HEK293 (cell line): ENCODE measurements around the gene NIPBL.
"Not testable (repeated sequence)": the region's sequence is repeated elsewhere in the genome, so short reads cannot be mapped to it uniquely, and the experiment has no call there.

Experiments
- CTCF ChIA-PET: fragments of 350-600 bp; formaldehyde crosslinking; extraction: SDS; loops from one replicate; lab custom pipeline; 2021; ENCODE audit warnings: antibody characterized with exemption; lab: Yijun Ruan, JAX
- POLR2A ChIA-PET: fragments of 300-600 bp; formaldehyde crosslinking; extraction: SDS; loops from one replicate; lab custom pipeline; 2020; ENCODE audit warnings: antibody characterized with exemption, inconsistent platforms; lab: Yijun Ruan, JAX
- H3K27ac ChIP-seq: fragments of 200-500 bp; sonication (Bioruptor generic); 2 replicates; pipeline ENCODE4 v1.5.1; 2014; ENCODE audit warnings: low read depth, low read length, control low read depth, inconsistent platforms; ENCODE audit errors: extremely low read depth
- H3K36me3 ChIP-seq, 2 experiments: fragments of 200-500 bp in 1 of 2; sonication (Bioruptor generic) in 1 of 2; 1 replicate in 1 of 2; 2 replicates in 1 of 2; pipeline ENCODE4 v1.5.1; 2014 to 2017; ENCODE audit warnings: inconsistent platforms in 2 of 2, low read length in 2 of 2; ENCODE audit not compliant: control insufficient read depth in 2 of 2, insufficient read depth in 1 of 2
- H3K4me1 ChIP-seq: fragments of 200-500 bp; sonication (Bioruptor generic); 2 replicates; pipeline ENCODE4 v1.5.1; 2014; ENCODE audit warnings: mild to moderate bottlenecking, low read length, inconsistent platforms; ENCODE audit not compliant: control insufficient read depth, insufficient read depth
- H3K4me3 ChIP-seq: 2 replicates; pipeline ENCODE4 v1.5.1; 2011; ENCODE audit warnings: low read depth, mild to moderate bottlenecking, control low read depth, low read length, moderate library complexity
- H3K9me3 ChIP-seq: fragments of 200-500 bp; sonication (Bioruptor generic); 2 replicates; pipeline ENCODE4 v1.5.1; 2014; ENCODE audit warnings: low read depth, low read length, inconsistent platforms; ENCODE audit not compliant: control insufficient read depth, insufficient read depth
- ATF2 ChIP-seq: fragments of 450-650 bp; formaldehyde crosslinking; IDR thresholded peaks from 2 replicates; pipeline ENCODE4 v1.5.1; 2016; ENCODE audit warnings: missing biosample characterization, missing genetic modification characterization, low read depth
- FEZF1 ChIP-seq: fragments of 450-650 bp; formaldehyde crosslinking; IDR thresholded peaks from 2 replicates; pipeline ENCODE4 v1.5.1; 2016; ENCODE audit warnings: missing biosample characterization, missing genetic modification characterization
- GFI1B ChIP-seq: fragments of 450-650 bp; formaldehyde crosslinking; IDR thresholded peaks from 2 replicates; pipeline ENCODE4 v1.5.1; 2016; ENCODE audit warnings: missing biosample characterization, missing genetic modification characterization
- KLF10 ChIP-seq: fragments of 450-650 bp; IDR thresholded peaks from 2 replicates; pipeline ENCODE4 v1.5.1; 2018; ENCODE audit warnings: missing biosample characterization, mild to moderate bottlenecking, missing genetic modification characterization
- OSR2 ChIP-seq: fragments of 450-650 bp; formaldehyde crosslinking; IDR thresholded peaks from 2 replicates; pipeline ENCODE4 v1.5.1; 2016; ENCODE audit warnings: missing biosample characterization, missing genetic modification characterization
- WT1 ChIP-seq: fragments of 450-650 bp; formaldehyde crosslinking; IDR thresholded peaks from 2 replicates; pipeline ENCODE4 v1.5.1; 2016; ENCODE audit warnings: missing biosample characterization, missing genetic modification characterization
- YY1 ChIP-seq: fragments of 450-650 bp; formaldehyde crosslinking; IDR thresholded peaks from 2 replicates; pipeline ENCODE4 v1.5.1; 2018; ENCODE audit warnings: missing biosample characterization, missing genetic modification characterization
- ZBTB17 ChIP-seq: fragments of 450-650 bp; formaldehyde crosslinking; IDR thresholded peaks from 2 replicates; pipeline ENCODE4 v1.5.1; 2016; ENCODE audit warnings: missing biosample characterization, missing genetic modification characterization
- ZFP69B ChIP-seq: fragments of 450-650 bp; formaldehyde crosslinking; IDR thresholded peaks from 2 replicates; pipeline ENCODE4 v1.5.1; 2016; ENCODE audit warnings: missing biosample characterization, missing genetic modification characterization
- ZNF146 ChIP-seq: fragments of 450-650 bp; formaldehyde crosslinking; IDR thresholded peaks from 2 replicates; pipeline ENCODE4 v1.5.1; 2016; ENCODE audit warnings: missing biosample characterization, missing genetic modification characterization
- ZNF169 ChIP-seq: fragments of 450-650 bp; formaldehyde crosslinking; IDR thresholded peaks from 2 replicates; pipeline ENCODE4 v1.5.1; 2016; ENCODE audit warnings: missing biosample characterization, missing genetic modification characterization
- ZNF292 ChIP-seq: fragments of 450-650 bp; formaldehyde crosslinking; IDR thresholded peaks from 2 replicates; pipeline ENCODE4 v1.5.1; 2016; ENCODE audit warnings: low read depth, missing biosample characterization, missing genetic modification characterization, borderline replicate concordance
- ZNF335 ChIP-seq: fragments of 450-650 bp; formaldehyde crosslinking; conservative IDR thresholded peaks from 2 replicates; pipeline ENCODE4 v1.5.1; 2016; ENCODE audit warnings: missing biosample characterization, missing genetic modification characterization
- ZNF600 ChIP-seq: fragments of 450-650 bp; formaldehyde crosslinking; IDR thresholded peaks from 2 replicates; pipeline ENCODE4 v1.5.1; 2016; ENCODE audit warnings: missing biosample characterization, missing genetic modification characterization
- ZNF658 ChIP-seq: fragments of 450-650 bp; formaldehyde crosslinking; IDR thresholded peaks from 2 replicates; pipeline ENCODE4; 2016; ENCODE audit warnings: missing biosample characterization, missing genetic modification characterization
- ZSCAN23 ChIP-seq: fragments of 450-650 bp; formaldehyde crosslinking; IDR thresholded peaks from 2 replicates; pipeline ENCODE4 v1.5.1; 2016; ENCODE audit warnings: missing biosample characterization, missing genetic modification characterization

The NIPBL gene

DNA sequence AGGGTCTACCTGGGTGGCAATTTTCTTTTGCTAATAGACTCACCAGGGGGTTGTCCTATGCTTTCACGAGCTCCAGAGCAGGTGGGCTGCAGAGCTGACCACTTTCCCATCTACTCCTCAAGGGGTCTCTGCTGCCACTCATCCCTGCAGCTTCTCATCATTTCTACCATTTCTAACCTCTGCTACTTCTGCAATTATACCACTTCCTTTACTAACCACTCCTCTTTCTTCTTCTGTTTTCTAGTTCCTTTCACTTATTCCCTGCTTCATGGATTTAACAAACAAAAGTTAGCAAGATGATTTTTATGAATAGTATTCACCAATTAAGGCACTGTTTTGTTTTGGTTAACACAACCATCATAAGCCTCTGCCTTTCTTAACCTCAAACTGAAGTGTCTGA lies 34.5 kb upstream of the NIPBL start:
- ChIA-PET POLR2A (no interaction called here), CTCF (interaction anchor here (0.8 kb wide), 1 partner anchor 113 kb away, joined by 3 read pairs; no protein-coding TSS in a partner anchor)
- TF ChIP-seq ZNF292 (tag by site-specific recombination) (no peak), YY1 (tag by site-specific recombination) (no peak), ATF2 (tag by site-specific recombination) (no peak), ZBTB17 (tag by site-specific recombination) (no peak), ZNF169 (tag by site-specific recombination) (no peak), ZNF335 (no peak), ZNF600 (tag by site-specific recombination) (no peak), ZFP69B (tag by site-specific recombination) (no peak), ZNF658 (tag by site-specific recombination) (no peak), OSR2 (tag by site-specific recombination) (no peak), WT1 (tag by site-specific recombination) (no peak), ZSCAN23 (no peak), FEZF1 (tag by site-specific recombination) (no peak), KLF10 (tag by site-specific recombination) (no peak)
- Histone ChIP-seq H3K27ac (no peak overlapping the region), H3K4me3 (no peak overlapping the region), H3K4me1 (no peaks in the 10 kb centered on the region), H3K36me3 (no peaks in the 10 kb centered on the region), H3K9me3 (no peaks in the 10 kb centered on the region)

DNA sequence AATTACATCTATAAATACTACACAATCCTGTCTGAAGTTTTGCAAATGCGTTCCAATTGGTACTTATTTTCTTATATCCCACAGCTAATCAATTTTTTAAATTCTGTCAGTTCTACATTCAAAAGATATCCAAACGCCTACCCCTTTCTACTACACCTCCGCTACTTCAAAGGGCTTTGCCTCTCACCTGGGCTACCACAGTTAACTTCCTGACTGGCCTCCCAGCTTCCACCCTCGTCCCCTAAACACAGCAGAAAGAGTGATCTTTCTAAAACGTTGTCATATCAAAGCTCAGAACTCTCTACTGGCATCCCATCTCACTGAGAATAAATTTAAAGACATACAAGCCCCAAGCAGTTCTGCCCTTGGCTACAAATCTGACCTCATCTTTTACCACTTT lies 32.3 kb upstream of the NIPBL start:
- Histone ChIP-seq H3K4me3 (no peak overlapping the region), H3K27ac (no peak overlapping the region), H3K9me3 (no peaks in the 10 kb centered on the region), H3K4me1 (no peaks in the 10 kb centered on the region), H3K36me3 (no peaks in the 10 kb centered on the region)
- CTCF ChIA-PET, result interaction anchor here (1.7 kb wide), 1 partner anchor 104 kb away, joined by 6 read pairs; no protein-coding TSS in a partner anchor
- TF ChIP-seq GFI1B (tag by site-specific recombination), result no peak
- POLR2A ChIA-PET, result no interaction called here

DNA sequence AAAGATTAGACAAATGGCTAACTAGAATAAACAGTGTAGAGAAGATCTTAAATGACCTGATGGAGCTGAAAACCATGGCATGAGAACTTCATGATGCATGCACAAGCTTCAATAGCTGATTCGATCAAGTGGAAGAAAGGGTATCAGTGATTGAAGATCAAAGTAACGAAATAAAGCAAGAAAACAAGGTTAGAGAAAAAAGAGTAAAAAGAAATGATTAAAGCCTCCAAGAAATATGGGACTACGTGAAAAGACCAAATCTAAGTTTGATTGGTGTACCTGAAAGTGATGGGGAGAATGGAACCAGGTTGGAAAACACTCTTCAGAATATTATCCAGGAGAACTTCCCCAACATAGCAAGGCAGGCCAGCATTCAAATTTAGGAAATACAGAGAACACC lies 28.0 kb upstream of the NIPBL start:
- H3K9me3 ChIP-seq, H3K27ac ChIP-seq, CTCF ChIA-PET, H3K4me1 ChIP-seq, POLR2A ChIA-PET, H3K4me3 ChIP-seq, H3K36me3 ChIP-seq: not testable (repeated sequence)

DNA sequence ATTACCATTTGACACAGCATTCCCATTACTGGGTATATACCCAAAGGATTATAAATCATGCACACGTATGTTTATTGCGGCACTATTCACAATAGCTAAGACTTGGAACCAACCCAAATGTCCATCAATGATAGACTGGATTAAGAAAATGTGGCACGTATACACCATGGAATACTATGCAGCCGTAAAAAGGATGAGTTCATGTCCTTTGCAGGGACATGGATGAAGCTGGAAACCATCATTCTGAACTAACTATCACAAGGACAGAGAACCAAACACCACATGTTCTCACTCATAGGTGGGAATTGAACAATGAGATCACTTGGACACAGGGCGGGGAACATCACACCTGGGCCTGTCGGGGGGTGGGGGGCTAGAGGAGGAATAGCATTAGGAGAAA lies 23.7 kb upstream of the NIPBL start:
- CTCF ChIA-PET, result interaction anchor here (1.0 kb wide), 1 partner anchor 109 kb away, joined by 3 read pairs; no protein-coding TSS in a partner anchor
- H3K9me3 ChIP-seq, POLR2A ChIA-PET, H3K36me3 ChIP-seq, H3K4me1 ChIP-seq, H3K27ac ChIP-seq, H3K4me3 ChIP-seq: not testable (repeated sequence)
- peak; percentile 92 for TF ChIP-seq ZNF146 (tag by site-specific recombination)
